NCI-H2107 (cell line): ENCODE data around the gene MRTFB.
"Not testable (repeated sequence)": the region's sequence is repeated elsewhere in the genome, so short reads cannot be mapped to it uniquely, and the experiment has no call there.

Source experiments
- DNase-seq: peaks from one replicate; lab custom pipeline; 2025; lab: John Stamatoyannopoulos, UW

The MRTFB gene, protein sequence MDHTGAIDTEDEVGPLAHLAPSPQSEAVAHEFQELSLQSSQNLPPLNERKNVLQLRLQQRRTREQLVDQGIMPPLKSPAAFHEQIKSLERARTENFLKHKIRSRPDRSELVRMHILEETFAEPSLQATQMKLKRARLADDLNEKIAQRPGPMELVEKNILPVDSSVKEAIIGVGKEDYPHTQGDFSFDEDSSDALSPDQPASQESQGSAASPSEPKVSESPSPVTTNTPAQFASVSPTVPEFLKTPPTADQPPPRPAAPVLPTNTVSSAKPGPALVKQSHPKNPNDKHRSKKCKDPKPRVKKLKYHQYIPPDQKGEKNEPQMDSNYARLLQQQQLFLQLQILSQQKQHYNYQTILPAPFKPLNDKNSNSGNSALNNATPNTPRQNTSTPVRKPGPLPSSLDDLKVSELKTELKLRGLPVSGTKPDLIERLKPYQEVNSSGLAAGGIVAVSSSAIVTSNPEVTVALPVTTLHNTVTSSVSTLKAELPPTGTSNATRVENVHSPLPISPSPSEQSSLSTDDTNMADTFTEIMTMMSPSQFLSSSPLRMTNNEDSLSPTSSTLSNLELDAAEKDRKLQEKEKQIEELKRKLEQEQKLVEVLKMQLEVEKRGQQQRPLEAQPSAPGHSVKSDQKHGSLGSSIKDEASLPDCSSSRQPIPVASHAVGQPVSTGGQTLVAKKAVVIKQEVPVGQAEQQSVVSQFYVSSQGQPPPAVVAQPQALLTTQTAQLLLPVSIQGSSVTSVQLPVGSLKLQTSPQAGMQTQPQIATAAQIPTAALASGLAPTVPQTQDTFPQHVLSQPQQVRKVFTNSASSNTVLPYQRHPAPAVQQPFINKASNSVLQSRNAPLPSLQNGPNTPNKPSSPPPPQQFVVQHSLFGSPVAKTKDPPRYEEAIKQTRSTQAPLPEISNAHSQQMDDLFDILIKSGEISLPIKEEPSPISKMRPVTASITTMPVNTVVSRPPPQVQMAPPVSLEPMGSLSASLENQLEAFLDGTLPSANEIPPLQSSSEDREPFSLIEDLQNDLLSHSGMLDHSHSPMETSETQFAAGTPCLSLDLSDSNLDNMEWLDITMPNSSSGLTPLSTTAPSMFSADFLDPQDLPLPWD

DNA sequence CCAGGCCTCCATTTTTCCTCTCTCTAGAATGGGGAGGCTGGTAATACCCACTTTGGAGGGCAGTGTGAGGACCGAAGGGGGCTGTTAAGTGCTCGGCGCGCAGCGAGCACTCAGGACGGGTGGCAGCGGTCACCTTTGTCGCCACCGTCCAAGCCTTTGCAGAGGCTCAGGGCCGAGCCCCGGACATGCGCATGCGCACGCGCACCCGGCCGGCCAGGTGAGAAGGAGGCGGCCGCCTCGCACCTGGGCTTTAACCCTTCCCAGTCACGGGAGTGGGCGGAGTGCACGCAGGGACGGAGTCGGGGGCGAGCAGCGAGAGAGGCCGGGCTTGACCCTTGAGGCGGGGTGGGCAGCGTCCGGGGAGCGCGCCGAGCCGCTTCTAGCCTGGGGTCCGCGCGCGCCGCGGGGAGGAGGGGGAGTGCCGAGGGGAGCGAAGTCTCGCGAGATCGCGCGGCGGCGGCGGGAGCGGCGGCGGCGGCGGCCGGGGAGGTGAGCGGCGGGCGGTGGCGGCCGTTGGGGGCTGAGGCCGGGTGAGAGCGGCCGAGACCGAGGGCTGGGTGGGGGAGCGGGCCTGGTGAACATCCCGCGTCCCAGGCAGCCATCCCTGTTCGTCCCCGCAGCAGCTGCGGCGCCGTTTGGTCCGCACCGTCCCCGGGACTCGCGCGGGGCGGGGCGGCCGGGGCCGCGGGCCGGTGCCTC lies at the start of gene MRTFB:
TSS of gene MRTFB (plus strand) at position 443 of the 699 bp plus-strand sequence. CDS start 69,288 bp downstream, outside the sequence.
- peak; percentile 6 for DNase-seq

DNA sequence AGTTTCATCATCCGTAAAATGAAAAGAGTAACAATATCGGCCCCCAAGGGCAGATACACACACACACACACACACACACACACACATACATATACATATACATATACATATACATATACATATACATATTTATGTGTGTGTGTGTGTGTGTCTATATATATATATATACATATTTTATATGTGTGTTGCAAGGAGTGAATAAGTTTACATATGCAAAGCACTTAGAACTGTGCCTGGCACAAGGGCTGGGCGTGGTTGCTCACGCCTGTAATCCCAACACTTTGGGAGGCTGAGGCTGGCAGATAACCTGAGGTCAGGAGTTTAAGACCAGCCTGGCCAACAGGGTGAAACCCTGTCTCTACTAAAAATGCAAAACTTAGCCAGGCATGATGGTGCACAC lies 47.6 kb upstream of the MRTFB start:
- not testable (repeated sequence) for DNase-seq

DNA sequence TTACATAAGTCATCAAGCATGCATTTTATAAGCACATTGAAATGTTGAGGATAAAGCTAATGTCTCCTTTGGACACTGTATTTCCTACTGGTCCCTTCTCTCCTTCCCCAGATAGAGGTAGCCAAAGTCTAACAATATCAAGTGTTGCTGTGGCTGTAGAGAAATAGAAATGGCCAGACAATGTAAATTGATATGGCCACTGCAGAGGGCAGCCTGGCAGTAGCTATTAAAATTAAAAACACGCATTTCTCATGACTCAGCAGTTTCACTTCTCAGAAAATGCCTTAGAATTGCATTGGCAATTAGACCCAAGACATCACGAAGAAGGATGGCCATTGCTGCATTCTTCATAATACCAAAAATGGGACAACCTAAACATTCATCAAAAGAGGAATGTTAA lies 46.8 kb upstream of the MRTFB start:
- DNase-seq, result no peak

DNA sequence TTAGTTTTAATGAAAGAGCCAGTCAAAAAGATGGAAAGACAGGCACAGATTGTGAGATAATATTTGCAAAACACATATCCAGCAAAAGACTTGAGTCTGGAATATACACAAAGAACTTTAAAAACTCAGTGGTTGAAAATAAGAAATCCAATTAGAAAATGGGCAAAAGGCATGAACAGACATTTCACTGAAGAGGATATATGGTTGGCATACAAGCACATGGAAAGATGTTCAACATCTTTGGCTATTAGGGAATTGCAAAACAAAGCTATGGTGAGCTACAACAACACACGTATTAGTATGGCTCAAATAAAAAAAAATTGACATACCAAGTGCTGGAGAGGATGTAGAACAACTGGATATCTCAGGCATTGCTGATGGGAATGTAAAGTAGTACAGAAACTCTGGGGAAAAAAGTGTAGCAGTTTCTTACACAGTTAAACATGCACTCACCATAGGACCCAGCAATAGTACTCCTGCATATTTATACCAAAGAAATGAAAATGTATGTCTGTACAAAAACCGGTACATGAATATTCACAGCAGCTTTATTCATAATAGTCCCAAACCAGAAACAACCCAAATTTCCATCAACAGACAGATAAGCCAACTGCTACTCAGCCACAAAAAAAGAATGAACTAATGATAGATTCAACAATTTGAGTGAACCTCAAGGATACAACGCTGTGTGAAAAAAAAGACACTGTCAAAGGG lies 44.4 kb upstream of the MRTFB start:
- DNase-seq, result no peak

DNA sequence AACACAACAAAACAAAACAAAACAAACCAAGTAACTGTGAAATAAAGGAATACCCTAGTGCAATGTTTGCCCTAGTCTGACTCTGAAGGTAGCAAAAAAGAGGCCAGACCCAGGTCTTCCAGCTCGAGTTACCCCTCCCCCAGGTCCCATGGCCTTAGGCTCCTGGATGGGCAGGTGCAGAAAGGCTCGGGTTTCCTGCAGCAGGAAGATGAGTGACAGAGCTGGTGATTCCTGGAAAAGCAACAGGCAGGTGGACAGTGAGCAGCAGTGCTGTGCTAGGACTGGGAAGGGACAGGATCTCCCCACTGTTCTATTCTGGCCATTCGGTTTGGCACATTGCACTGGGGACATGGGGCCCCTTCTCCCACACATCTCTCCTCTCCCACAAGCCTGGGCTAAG lies 42.9 kb upstream of the MRTFB start:
- peak; percentile 45 for DNase-seq

DNA sequence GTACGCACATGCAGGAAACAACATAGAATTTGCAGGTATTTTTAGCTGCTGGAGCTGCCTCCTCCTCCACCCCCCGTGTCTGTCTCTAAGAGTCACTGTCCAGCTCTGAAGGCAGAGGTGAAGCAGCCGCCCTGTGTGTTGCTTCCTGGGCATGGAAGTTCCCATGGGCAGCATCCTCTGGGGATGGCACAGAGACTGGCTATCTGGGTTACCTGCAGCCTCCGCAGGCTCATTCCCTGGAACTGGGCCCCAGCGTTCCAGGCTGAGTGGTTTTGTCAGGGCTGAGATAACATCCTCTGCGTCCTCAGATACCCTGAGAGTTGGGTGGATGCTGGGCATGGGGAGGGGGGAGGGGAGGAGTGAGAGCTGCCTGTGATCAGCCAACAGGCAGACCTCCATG lies 41.5 kb upstream of the MRTFB start:
- no peak for DNase-seq

DNA sequence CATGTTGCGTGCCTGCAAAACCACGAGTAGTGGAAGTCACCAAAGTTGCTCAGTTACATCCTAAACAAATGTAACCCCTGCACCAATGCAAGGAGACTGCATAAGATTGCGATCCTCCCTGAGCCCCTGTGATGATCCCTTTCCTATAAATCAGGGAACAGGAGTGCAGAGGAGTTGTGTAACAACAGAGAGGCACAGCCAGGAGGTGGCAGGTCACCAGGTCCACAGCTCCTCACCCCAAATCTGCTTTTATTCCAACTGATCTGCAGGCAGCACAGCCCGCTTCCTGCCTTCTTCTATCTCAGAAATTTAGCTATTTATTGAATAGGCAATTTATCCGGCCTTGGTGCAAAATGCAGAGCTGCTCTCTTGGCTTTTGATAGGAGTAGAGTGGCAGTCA lies 36.0 kb upstream of the MRTFB start:
- DNase-seq, result no peak

DNA sequence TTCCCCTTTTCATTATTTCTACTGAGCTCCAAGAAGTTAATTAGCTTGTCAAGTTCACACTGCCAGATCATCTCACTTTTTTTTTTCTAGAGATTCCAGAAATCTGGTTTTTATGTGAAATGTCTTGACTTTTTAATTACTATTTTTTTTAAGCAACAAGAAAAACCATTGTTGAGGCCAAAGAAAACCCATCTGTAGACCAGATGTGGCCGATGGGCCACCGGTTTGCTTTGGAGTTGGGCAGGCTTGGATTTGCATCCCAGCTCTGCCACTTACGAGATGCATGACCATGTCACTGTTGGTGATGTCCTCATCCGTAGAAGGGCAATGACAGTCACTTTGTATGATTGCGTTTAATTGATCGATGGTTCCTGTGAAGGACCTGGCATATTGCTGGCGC lies 34.2 kb upstream of the MRTFB start:
- DNase-seq, result no peak

DNA sequence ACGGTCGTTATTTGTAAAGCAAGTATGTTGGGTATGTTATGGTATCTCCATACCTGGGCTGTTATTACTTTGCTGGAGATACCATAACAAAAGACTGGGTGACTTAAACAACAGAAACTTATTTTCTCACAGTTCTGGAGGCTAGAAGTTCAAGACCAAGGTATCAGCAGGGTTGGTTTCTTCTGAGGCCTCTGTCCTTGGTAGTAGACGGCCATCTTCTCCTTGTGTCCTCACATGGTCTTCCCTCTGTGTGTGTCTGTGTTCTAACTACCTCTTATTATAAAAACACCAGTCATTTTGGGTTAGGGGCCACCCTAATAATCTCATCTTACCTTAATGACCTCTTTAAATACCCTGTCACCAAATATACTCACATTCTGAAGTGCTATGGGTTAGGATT lies 33.2 kb upstream of the MRTFB start:
- DNase-seq, result no peak

DNA sequence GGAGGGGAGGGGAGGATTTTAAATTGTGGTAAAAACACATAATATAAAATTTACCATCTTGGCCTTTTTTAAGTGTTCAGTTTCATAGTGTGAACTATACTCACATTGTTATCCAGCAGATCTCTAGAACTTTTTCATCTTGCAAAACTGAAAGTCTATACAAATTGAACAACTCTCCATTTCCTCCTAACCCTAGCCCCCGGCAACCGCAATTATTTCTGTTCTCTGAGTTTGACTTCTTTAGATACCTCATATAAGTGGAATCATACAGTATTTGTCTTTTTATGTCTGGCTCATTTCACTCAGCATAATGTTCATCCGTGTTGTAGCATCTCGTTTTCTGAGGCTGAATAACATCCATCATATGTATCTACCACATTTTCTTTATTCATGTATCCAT lies 30.0 kb upstream of the MRTFB start:
- DNase-seq, result no peak

DNA sequence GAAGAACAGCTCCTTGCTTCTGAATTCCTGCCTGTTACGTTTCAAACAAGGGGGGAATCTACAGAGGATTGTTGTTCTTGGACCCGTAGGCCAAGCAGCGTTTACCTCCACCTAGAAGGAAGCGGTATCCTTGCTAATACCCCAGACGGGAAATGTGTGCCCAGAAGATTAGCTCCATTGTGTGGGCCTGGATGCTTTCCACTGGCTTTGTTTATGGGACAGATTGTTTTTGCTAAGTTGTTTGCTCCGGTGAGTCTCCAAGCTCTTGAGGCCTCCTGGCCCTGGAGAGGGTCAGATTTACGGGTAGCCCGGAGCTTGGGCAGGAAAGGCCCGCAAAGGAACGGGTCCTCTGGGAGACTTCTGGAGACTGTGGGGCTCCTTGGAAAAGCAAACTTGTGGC lies 28.4 kb upstream of the MRTFB start:
- DNase-seq, result no peak

DNA sequence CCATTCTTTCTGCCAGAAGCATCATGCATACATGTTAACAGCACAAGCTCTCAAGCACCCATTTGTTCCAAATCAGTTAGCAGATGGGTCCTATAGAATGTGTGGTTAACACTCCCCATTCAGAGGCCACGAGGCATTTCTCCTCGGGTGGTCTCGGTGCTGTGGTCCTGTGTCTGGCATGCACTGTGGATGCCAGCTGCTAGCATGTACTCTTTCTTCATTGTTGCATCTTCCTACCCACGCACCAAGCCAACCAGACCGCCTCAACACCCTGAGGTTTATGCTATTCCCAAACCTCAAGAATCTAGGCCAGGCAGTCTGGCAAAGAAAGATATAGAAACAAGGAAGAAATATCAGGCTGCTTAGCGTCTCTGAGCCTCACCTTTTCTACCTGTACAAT lies 27.8 kb upstream of the MRTFB start:
- DNase-seq, result no peak

DNA sequence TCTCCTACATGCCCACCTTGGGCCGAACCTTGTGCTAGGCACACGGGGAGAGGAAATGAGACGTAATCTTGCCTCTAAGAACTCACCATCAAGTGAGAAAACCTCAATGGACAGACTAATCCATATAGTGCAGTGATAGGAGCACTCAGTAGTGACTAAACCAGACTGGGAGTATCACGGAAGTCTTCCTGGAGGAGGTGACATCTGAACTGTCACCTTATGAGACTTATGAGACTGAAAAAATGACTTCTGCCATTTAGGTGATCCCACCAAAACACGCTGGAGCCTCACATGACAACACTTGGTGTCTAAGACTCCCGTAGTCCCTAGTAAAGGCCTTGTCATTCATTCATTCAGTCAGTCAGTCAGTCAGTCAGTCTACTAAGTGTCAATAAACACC lies 27.3 kb upstream of the MRTFB start:
- no peak for DNase-seq

DNA sequence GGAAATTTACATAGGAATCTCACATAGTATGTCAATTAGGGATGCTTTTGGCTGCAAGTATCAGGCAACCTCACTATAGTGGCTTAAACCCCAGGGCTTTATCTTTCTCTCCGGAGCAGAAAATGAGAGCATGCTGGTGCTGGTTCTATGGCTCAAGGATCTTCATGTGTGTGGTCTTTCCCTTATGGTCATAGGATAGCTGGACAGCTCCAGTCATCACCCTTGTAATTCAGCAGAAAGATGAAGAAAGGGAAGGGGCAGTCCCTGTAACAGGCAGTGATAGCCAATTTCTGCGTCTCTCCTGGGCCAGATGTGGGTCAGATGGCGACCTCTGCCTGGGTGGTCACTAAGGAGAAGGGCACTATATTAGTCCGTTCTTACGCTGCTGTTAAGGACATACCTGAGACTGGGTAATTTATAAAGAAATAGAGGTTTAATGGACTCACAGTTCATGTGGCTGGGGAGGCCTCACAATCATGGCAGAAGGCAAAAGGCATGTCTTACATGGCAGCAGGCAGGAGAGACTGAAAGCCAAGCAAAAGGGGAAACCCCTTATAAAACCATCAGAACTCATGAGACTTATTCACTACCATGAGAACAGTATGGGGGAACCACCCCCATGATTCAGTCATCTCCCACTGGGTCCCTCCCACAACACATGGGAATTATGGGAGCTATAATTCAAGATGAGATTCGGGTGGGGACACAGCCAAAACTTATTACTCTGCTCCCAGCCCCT lies 23.8 kb upstream of the MRTFB start:
- DNase-seq, result not testable (repeated sequence)

DNA sequence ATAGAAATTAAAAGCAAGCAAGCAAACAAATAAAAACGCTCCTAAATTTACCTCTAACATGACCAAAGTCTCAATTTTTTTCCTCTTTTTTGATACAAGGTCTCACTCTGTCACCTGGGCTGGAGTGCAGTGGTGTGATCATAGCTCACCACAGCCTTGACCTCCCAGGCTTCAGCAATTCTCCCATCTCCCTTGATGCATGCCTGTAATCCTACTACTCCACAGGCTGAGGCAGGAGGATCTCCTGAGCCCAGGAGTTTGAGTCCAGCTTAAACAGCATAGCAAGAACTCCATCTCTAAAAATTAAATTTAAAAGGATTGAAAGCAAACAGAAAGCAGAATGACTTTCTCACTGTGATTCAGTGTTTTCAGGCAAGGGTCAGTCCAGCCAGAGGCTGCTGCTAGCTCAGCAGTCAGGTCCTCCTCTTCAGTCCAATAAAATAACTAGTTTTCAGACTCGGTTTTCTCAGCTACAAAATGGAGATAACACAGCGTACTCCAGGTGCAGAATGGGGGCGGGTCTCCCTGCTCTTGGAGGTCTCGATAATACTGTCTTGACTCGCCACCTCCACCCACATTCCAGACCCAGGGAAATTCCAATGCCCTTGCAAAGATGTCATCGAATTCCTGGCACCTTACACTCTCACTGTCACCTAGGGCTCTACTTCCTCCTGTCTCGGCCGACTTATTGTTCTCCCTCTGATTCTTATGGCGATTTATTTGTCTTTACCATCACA lies 20.7 kb upstream of the MRTFB start:
- no peak for DNase-seq

DNA sequence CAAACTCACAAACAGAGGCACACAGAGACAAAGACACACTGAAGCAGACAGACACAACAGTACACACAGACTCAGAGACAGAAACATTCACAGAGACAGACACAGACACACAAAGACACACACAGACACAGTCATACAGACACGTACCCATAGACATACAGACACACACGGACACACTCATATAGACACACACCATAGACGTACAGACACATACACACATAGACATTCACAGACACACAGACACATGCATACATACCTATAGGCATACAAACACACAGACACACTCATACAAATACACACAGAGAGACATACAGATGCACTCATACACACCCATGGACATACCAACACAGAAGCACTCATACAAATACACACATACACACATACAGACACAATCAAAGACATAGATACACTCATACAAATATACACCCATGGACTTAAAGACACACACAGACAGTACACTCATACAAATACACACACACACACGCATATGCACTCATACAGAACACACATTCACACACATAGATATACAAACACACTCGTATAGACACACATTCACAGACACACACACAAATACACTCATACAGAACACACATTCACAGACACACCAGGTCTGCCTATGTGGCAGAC lies 19.9 kb upstream of the MRTFB start:
- DNase-seq, result no peak

DNA sequence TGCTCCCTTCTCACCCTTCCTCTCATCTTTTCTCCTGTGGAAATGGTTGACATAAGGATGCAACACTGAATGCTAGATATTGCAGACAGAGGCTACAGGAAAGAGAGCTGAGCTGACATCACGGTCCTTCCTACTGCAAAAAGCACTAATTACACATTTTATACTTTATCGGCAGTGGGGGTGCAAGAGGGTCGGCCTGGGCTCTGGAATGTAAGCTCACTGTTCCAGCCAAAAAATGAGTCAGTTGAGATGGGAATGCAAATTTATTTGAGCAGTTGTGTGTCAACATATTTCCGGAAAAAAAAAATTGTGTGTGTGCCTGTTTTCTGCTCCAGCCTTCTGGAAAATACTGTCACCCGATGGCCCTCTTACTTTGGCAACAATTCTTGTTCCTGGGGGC lies 14.1 kb upstream of the MRTFB start:
- DNase-seq, result no peak

DNA sequence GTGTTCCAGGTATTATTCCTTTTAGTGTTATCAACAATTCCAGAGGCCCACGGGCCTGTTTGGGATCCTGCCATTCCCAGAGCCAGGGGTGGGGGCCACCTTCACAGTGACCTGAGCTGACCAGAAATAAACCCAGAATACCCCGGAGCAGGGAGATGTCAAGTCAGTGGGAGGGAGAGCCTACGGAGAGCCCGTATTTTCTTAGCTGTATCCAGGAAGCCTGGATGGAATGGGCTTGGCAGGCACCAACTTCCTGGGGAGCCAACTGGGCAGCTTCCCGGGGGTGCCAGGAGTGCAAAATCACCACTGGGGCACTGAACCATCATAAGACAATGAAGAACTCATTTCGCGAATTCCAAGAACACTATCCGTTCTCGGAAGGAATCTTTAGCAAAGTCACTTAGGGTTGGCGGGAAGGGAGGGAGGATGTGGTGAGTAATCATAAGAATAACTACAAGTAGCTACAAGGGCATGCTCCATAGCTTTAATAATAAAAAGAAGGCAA lies 13.2 kb upstream of the MRTFB start:
- no peak for DNase-seq

DNA sequence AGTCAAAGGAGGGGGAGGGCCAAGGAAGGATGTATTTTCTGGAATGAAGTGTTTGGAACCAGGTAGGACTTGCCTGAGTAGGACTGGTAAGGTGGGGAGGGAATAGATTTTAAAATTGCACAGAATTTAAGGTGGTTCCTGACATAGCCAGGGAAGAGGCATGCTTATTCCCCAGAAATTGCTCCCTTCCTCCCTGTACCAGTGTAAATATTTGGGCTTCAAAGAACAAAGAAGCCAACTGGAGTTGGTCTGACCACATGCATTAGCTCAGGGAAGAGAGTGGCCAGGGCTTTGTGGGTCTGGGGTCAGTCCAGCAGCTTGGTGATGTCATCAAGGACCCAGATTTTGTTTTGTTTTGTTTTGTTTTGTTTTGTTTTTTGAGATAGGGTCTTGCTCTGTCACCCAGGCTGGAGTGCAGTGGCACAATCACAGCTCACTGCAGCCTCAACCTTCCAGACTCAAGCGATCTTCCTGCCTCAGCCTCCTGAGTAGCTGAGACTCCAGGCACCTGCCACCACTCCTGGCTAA lies 9.3 kb upstream of the MRTFB start:
- no peak for DNase-seq
